Ishikawa (cell line): ENCODE measurements around the gene SS18L1.

Experiments
- EP300 ChIP-seq: IDR thresholded peaks from 2 replicates; pipeline ENCODE4 v1.6.1; 2012; ENCODE audit warnings: borderline replicate concordance
- MAX ChIP-seq: IDR thresholded peaks from 2 replicates; pipeline ENCODE4 v1.6.1; 2012
- RAD21 ChIP-seq: IDR thresholded peaks from 2 replicates; pipeline ENCODE4 v1.6.1; 2012; ENCODE audit warnings: low read depth
- TEAD4 ChIP-seq: IDR thresholded peaks from 2 replicates; pipeline ENCODE4 v1.6.1; 2012
- USF1 ChIP-seq: IDR thresholded peaks from 2 replicates; pipeline ENCODE4 v1.6.1; 2012
- ZBTB7A ChIP-seq: IDR thresholded peaks from 2 replicates; pipeline ENCODE4 v1.6.1; 2012; ENCODE audit warnings: low read depth

- no peak for TF ChIP-seq USF1
- no peak for TF ChIP-seq TEAD4
- no peak for TF ChIP-seq EP300
- no peak for TF ChIP-seq ZBTB7A
- no peak for TF ChIP-seq RAD21
- no peak for TF ChIP-seq MAX
Measured at GRCh38 chr20:62216636-62217566, 73.3 kb downstream of the SS18L1 start.
